ENCODE data around the gene AFAP1. TPM values are rescaled to one million over a fixed set of nuclear protein-coding genes. Genes with fewer than 3 reads are reported as not detected.

The AFAP1 gene
- total and polyA plus RNA-seq, 2 donors (not counting 3 experiments of a cell fraction or from before 2014, with no cell fraction given) = 32.3 to 103 TPM

DNA sequence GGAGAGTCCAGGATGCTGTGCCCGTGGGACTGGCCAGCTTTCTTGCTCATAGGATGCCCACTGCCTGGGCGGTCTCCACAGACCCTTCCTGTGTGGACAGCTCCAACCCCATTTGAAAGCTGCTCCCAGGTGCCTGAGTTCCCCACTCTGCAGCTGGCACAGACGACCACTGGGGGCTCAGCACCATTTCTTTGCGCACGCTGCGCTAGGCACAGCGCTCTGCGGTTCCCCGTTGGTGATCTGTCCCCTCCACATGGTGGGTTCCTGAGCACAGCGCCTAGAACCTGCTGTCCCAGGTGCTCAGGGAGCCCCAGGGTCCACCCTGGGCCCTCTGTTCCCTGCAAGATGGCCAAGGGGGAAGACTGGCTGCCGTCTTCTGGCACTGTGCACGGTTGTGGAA is 45.4 kb upstream of the AFAP1 start:
- dilution Hi-C loops (cut with MboI; ENCODE audit: extremely low pct_ligation_motif_present, low sequenced_read_pairs) = no loop called here
- no peak for FAIRE-seq
- no peak overlapping the region for H3K9ac ChIP-seq (replicated peaks; ENCODE audit: extremely low read depth, insufficient read depth, low read length)
- H4K20me1 ChIP-seq (replicated peaks; ENCODE audit: control insufficient read depth, extremely low read depth, insufficient read depth, low read length) = no peaks in the 10 kb centered on the region
- no peak overlapping the region for H3K4me3 ChIP-seq (replicated peaks in 1 of 3; ENCODE audit: insufficient read depth in 1 of 3, low read depth in 1 of 3, low read length in 3 of 3)
- H3K79me2 ChIP-seq (ENCODE audit: control insufficient read depth, insufficient read depth, low read length) = no peaks in the 10 kb centered on the region
- no peaks in the 10 kb centered on the region for H3K9me3 ChIP-seq (replicated peaks; ENCODE audit: control insufficient read depth, insufficient read depth, low read length)
- POLR2A ChIA-PET = interaction anchor here (1.6 kb wide), 1 partner anchor 180 kb away, joined by 5 read pairs; no protein-coding TSS in a partner anchor
- H3K27me3 ChIP-seq (ENCODE audit: control insufficient read depth in 2 of 2, insufficient read depth in 2 of 2, low read length in 2 of 2) = no peaks in the 10 kb centered on the region
- no peak overlapping the region for H2AFZ ChIP-seq (ENCODE audit: low read depth, low read length)
- no peak for DNase-seq (ENCODE audit: low read depth, low spot score)
- TF ChIP-seq, protein P1, sequence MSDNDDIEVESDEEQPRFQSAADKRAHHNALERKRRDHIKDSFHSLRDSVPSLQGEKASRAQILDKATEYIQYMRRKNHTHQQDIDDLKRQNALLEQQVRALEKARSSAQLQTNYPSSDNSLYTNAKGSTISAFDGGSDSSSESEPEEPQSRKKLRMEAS (IDR thresholded peaks at IDR 0.05; ENCODE audit: insufficient read depth, insufficient read length) = no peak
- TF ChIP-seq MYC (IDR thresholded peaks at IDR 0.05; ENCODE audit: low read depth, low read length) (no peak), POLR2AphosphoS5 (IDR thresholded peaks at IDR 0.05; ENCODE audit: insufficient read depth, low read depth, low read length) (no peak), FOS (IDR thresholded peaks at IDR 0.05; ENCODE audit: borderline replicate concordance, insufficient read depth, low read length) (no peak), JUN (IDR thresholded peaks at IDR 0.05; ENCODE audit: borderline replicate concordance, insufficient read depth, insufficient read length, low read depth) (no peak)
- TF ChIP-seq, protein P2, sequence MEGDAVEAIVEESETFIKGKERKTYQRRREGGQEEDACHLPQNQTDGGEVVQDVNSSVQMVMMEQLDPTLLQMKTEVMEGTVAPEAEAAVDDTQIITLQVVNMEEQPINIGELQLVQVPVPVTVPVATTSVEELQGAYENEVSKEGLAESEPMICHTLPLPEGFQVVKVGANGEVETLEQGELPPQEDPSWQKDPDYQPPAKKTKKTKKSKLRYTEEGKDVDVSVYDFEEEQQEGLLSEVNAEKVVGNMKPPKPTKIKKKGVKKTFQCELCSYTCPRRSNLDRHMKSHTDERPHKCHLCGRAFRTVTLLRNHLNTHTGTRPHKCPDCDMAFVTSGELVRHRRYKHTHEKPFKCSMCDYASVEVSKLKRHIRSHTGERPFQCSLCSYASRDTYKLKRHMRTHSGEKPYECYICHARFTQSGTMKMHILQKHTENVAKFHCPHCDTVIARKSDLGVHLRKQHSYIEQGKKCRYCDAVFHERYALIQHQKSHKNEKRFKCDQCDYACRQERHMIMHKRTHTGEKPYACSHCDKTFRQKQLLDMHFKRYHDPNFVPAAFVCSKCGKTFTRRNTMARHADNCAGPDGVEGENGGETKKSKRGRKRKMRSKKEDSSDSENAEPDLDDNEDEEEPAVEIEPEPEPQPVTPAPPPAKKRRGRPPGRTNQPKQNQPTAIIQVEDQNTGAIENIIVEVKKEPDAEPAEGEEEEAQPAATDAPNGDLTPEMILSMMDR (IDR thresholded peaks at IDR 0.05; ENCODE audit: extremely low read depth in 1 of 2, insufficient read depth in 1 of 2, low read depth in 1 of 2, low read length in 2 of 2) = no peak
- H3K9me1 ChIP-seq (replicated peaks; ENCODE audit: control insufficient read depth, extremely low read depth, insufficient read depth, low read length) = no peaks in the 10 kb centered on the region
- intact Hi-C loops (cut with micrococcal nuclease) = loop anchor here (5.0 kb wide), 1 partner anchor 207 kb away; no protein-coding TSS in a partner anchor
- no peak overlapping the region for H3K27ac ChIP-seq (ENCODE audit: insufficient read depth, low read depth, low read length)
- no peak overlapping the region for H3K4me2 ChIP-seq (ENCODE audit: insufficient read depth, low read length)
- peaks cover 12% of the 10 kb centered on the region for H3K4me1 ChIP-seq (ENCODE audit: control insufficient read depth, extremely low read depth, insufficient read depth, low read length)
- CTCF ChIA-PET = interaction anchor here (2.1 to 7.5 kb wide), 2 partner anchors 46 to 181 kb away, joined by 16 to 163 read pairs; partner anchors contain the start of gene AFAP1
- no TSS peak for BruUV-seq (replicated peaks)
- no peaks in the 10 kb centered on the region for H3K36me3 ChIP-seq (ENCODE audit: control insufficient read depth in 2 of 2, extremely low read depth in 1 of 2, insufficient read depth in 2 of 2, low read length in 2 of 2)
